Measurements from ENCODE around the gene TBC1D24.

TBC1D24 gene

GRCh38 chr16:2474877-2475412, at the start of gene TBC1D24:
Gene TBC1D24, plus strand, starts transcription at chr16:2475127. Its CDS starts 21,022 bp downstream, at chr16:2496149.
- Histone ChIP-seq H3K9ac (ENCODE audit: low read length) (peak within 1 kb of the TSS; percentile 95), H3K36me3 (ENCODE audit: insufficient read depth, low read length) (no peaks in the 10 kb centered on the region), H3K4me2 (ENCODE audit: low read length) (peak within 1 kb of the TSS; percentile 93), H3K79me2 (ENCODE audit: insufficient read depth, low read length) (no peaks in the 10 kb centered on the region), H3F3A (ENCODE audit: insufficient read depth, low read length) (no peaks in the 10 kb centered on the region), H3K9me2 (ENCODE audit: low read depth, low read length) (no peaks in the 10 kb centered on the region), H3K4me1 (ENCODE audit: insufficient read depth, low read length, severe bottlenecking) (peaks cover 31% of the 10 kb centered on the region), H3K27ac (ENCODE audit: low read depth, low read length, poor library complexity, severe bottlenecking) (no peak within 1 kb of the TSS), H2AFZ (ENCODE audit: low read length) (no peak within 1 kb of the TSS), H3K4me3 (ENCODE audit: low read depth, low read length, poor library complexity, severe bottlenecking) (peak within 1 kb of the TSS; percentile 89), H4K20me1 (ENCODE audit: insufficient read depth, low read length) (no peaks in the 10 kb centered on the region), H3K27me3 (ENCODE audit: insufficient read depth, low read length) (peaks cover 17% of the 10 kb centered on the region), H3K9me3 (ENCODE audit: low read length) (no peaks in the 10 kb centered on the region)
- no peak for TF ChIP-seq EZH2 (IDR thresholded peaks at IDR 0.05; ENCODE audit: borderline replicate concordance, low read length)
- TF ChIP-seq CTCF (IDR thresholded peaks at IDR 0.05; ENCODE audit: low read length) = no peak

- TF ChIP-seq CTCF (IDR thresholded peaks at IDR 0.05; ENCODE audit: low read length) = no peak
- H3K4me2 ChIP-seq (ENCODE audit: low read length) = no peak overlapping the region
- peaks cover 5% of the 10 kb centered on the region; the same call in 1 of the 2 replicates for H3K36me3 ChIP-seq (ENCODE audit: insufficient read depth, low read length)
- no peaks in the 10 kb centered on the region for H4K20me1 ChIP-seq (ENCODE audit: insufficient read depth, low read length)
- no peak overlapping the region for H3K9ac ChIP-seq (ENCODE audit: low read length)
- H3K79me2 ChIP-seq (ENCODE audit: insufficient read depth, low read length) = peaks cover 14% of the 10 kb centered on the region
- H3K9me2 ChIP-seq (ENCODE audit: low read depth, low read length) = no peaks in the 10 kb centered on the region
- no peak overlapping the region for H3K27ac ChIP-seq (ENCODE audit: low read depth, low read length, poor library complexity, severe bottlenecking)
- H3K4me1 ChIP-seq (ENCODE audit: insufficient read depth, low read length, severe bottlenecking) = peaks cover 19% of the 10 kb centered on the region
- no peak overlapping the region for H2AFZ ChIP-seq (ENCODE audit: low read length)
- H3K27me3 ChIP-seq (ENCODE audit: insufficient read depth, low read length) = no peaks in the 10 kb centered on the region
- H3K9me3 ChIP-seq (ENCODE audit: low read length) = no peaks in the 10 kb centered on the region
- H3F3A ChIP-seq (ENCODE audit: insufficient read depth, low read length) = no peaks in the 10 kb centered on the region
- H3K4me3 ChIP-seq (ENCODE audit: low read depth, low read length, poor library complexity, severe bottlenecking) = no peak overlapping the region
These were observed 49.0 kb upstream of the TBC1D24 start for GRCh38 chr16:2425825-2426430.

- Histone ChIP-seq H3K4me3 (ENCODE audit: low read depth, low read length, poor library complexity, severe bottlenecking) (no peak overlapping the region), H3K4me2 (ENCODE audit: low read length) (no peak overlapping the region), H3K4me1 (ENCODE audit: insufficient read depth, low read length, severe bottlenecking) (peaks cover 23% of the 10 kb centered on the region), H3K79me2 (ENCODE audit: insufficient read depth, low read length) (peaks cover 17% of the 10 kb centered on the region), H3K27me3 (ENCODE audit: insufficient read depth, low read length) (no peaks in the 10 kb centered on the region), H4K20me1 (ENCODE audit: insufficient read depth, low read length) (no peaks in the 10 kb centered on the region), H3F3A (ENCODE audit: insufficient read depth, low read length) (no peaks in the 10 kb centered on the region), H3K9me3 (ENCODE audit: low read length) (no peaks in the 10 kb centered on the region), H3K36me3 (ENCODE audit: insufficient read depth, low read length) (peaks cover 15% of the 10 kb centered on the region; the same call in 1 of the 2 replicates), H2AFZ (ENCODE audit: low read length) (no peak overlapping the region), H3K9ac (ENCODE audit: low read length) (no peak overlapping the region), H3K9me2 (ENCODE audit: low read depth, low read length) (no peaks in the 10 kb centered on the region), H3K27ac (ENCODE audit: low read depth, low read length, poor library complexity, severe bottlenecking) (no peak overlapping the region)
- TF ChIP-seq CTCF (IDR thresholded peaks at IDR 0.05; ENCODE audit: low read length) (no peak), EZH2 (IDR thresholded peaks at IDR 0.05; ENCODE audit: borderline replicate concordance, low read length) (no peak)
These were observed 48.0 kb upstream of the TBC1D24 start for GRCh38 chr16:2426941-2427361.

Measured in OCI-LY1 (cell line).